K562 (cell line): ENCODE measurements around the gene NFXL1.

Source experiments
- CBFB ChIP-seq: sonication (generic); formaldehyde crosslinking; IDR thresholded peaks from 2 replicates; pipeline ENCODE4 v1.4.0; 2020; ENCODE audit warnings: mild to moderate bottlenecking, missing genetic modification reagents
- CEBPG ChIP-seq, 3 experiments: fragments of 200-800 bp in 1 of 3; sonication (Bioruptor generic) in 1 of 3; sonication (generic) in 1 of 3; formaldehyde crosslinking in 1 of 3; IDR thresholded peaks in 2 of 3; conservative IDR thresholded peaks in 1 of 3; 2 replicates each; pipeline versions ENCODE4 v1.6.1 to v1.8.0; 2016 to 2022; ENCODE audit warnings: missing compliant biosample characterization in 2 of 3, missing genetic modification characterization in 2 of 3, mild to moderate bottlenecking in 1 of 3, missing genetic modification reagents in 1 of 3
- CHD2 ChIP-seq: IDR thresholded peaks from 2 replicates; pipeline ENCODE4 v1.6.1; 2011; ENCODE audit warnings: low read depth, low read length
- CTBP1 ChIP-seq: fragments of 450-650 bp; IDR thresholded peaks from 2 replicates; pipeline ENCODE4 v1.6.1; 2016; ENCODE audit warnings: borderline replicate concordance
- E2F6 ChIP-seq, 2 experiments: IDR thresholded peaks; 2 replicates each; pipeline ENCODE4 v1.6.1; 2011; ENCODE audit warnings: borderline replicate concordance in 1 of 2, control low read depth in 1 of 2, low read depth in 1 of 2, low read length in 1 of 2, mild to moderate bottlenecking in 1 of 2, mixed read lengths in 1 of 2, moderate library complexity in 1 of 2; ENCODE audit not compliant: insufficient read depth in 1 of 2, insufficient read length in 1 of 2, poor library complexity in 1 of 2, severe bottlenecking in 1 of 2; ENCODE audit errors: extremely low read depth in 1 of 2
- EZH2 ChIP-seq: IDR thresholded peaks from 2 replicates; pipeline ENCODE4 v1.6.1; 2012; ENCODE audit warnings: low read depth, mild to moderate bottlenecking, inconsistent platforms, low read length, borderline replicate concordance
- LEF1 ChIP-seq: fragments of 450-650 bp; IDR thresholded peaks from 2 replicates; pipeline ENCODE4 v1.6.1; 2016; ENCODE audit warnings: mild to moderate bottlenecking
- MAX ChIP-seq: sonication (generic); formaldehyde crosslinking; IDR thresholded peaks from 2 replicates; pipeline ENCODE4 v1.9.0; 2022; ENCODE audit warnings: mild to moderate bottlenecking, missing genetic modification reagents
- OTX1 ChIP-seq: fragments of 450-650 bp; formaldehyde crosslinking; IDR thresholded peaks from 2 replicates; pipeline ENCODE4 v1.4.0; 2022; ENCODE audit warnings: mild to moderate bottlenecking
- POLR2A ChIP-seq: fragments of 450-650 bp; conservative IDR thresholded peaks from 2 replicates; pipeline ENCODE4 v1.6.1; 2016
- POLR2AphosphoS2 ChIP-seq: IDR thresholded peaks from 2 replicates; pipeline ENCODE4 v1.6.1; 2012; ENCODE audit warnings: low read length, improper control_type of control experiment
- RB1 ChIP-seq: fragments of 450-650 bp; IDR thresholded peaks from 2 replicates; pipeline ENCODE4 v1.6.1; 2017; ENCODE audit warnings: low read depth, mild to moderate bottlenecking
- ZNF146 ChIP-seq: IDR thresholded peaks from one replicate; pipeline ENCODE4 v1.6.1; 2018; ENCODE audit warnings: missing compliant biosample characterization; ENCODE audit not compliant: unreplicated experiment

GRCh38 chr4:47936336-47936735, 22.0 kb upstream of the NFXL1 start:
- no peak for TF ChIP-seq RB1
- no peak for TF ChIP-seq POLR2AphosphoS2
- TF ChIP-seq E2F6 (IDR thresholded peaks at IDR 0.05; ENCODE audit: borderline replicate concordance in 1 of 2, extremely low read depth in 1 of 2, insufficient read depth in 1 of 2, insufficient read length in 1 of 2, low read depth in 1 of 2, low read length in 1 of 2, poor library complexity in 1 of 2, severe bottlenecking in 1 of 2): no peak
- TF ChIP-seq LEF1: no peak
- TF ChIP-seq CTBP1: no peak
- TF ChIP-seq ZNF146: no peak
- no peak for TF ChIP-seq CBFB (CRISPR knock-in tag)
- no peak for TF ChIP-seq MAX (CRISPR knock-in tag)
- TF ChIP-seq POLR2A: no peak
- TF ChIP-seq CHD2: no peak
- no peak for TF ChIP-seq CEBPG (CRISPR knock-in tag; IDR thresholded peaks at IDR 0.05)
- TF ChIP-seq CEBPG (tag; conservative IDR thresholded peaks at IDR 0.05 in 1 of 2, IDR thresholded peaks at IDR 0.05 in 1 of 2): no peak
- TF ChIP-seq EZH2: no peak
- TF ChIP-seq OTX1: no peak
